GM18867 (cell line): ENCODE data around the gene RALY.
"Not testable (repeated sequence)": the region's sequence is repeated elsewhere in the genome, so short reads cannot be mapped to it uniquely, and the experiment has no call there.

Source experiments
- ATAC-seq: cut with Tn5 transposase; IDR thresholded peaks from one replicate; pipeline ENCODE4 v1.9.1; 2021; ENCODE audit warnings: mild to moderate bottlenecking, moderate library complexity; ENCODE audit not compliant: unreplicated experiment

RALY gene

DNA sequence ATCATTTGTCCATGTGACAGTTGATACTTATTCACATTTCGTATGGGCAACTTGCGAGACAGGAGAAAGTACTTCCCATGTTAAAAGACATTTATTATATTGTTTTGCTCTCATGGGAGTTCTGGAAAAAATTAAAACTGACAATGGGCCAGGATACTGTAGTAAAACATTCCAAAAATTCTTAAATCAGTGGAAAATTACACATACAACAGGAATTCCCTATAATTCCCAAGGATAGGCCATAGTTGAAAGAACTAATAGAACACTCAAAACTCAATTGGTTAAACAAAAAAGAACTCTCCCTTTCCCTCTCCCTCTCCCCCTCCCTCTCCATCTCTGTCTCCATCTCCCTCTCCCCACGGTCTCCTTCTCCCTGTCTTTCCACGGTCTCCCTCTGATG lies 137.8 kb downstream of the RALY start:
- no peak for ATAC-seq

DNA sequence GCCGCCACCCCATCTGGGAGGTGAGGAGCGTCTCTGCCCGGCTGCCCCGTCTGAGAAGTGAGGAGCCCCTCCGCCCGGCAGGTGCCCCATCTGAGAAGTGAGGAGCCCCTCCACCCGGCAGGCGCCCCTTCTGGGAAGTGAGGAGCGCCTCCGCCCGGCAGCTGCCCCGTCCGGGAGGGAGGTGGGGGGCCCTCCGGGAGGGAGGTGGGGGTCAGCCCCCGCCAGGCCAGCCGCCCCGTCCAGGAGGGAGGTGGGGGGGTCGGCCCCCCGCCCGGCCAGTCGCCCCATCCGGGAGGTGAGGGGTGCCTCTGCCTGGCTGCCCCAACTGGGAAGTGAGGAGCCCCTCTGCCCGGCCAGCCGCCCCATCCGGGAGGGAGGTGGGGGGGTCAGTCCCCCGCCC lies 138.8 kb downstream of the RALY start:
- ATAC-seq, result not testable (repeated sequence)

DNA sequence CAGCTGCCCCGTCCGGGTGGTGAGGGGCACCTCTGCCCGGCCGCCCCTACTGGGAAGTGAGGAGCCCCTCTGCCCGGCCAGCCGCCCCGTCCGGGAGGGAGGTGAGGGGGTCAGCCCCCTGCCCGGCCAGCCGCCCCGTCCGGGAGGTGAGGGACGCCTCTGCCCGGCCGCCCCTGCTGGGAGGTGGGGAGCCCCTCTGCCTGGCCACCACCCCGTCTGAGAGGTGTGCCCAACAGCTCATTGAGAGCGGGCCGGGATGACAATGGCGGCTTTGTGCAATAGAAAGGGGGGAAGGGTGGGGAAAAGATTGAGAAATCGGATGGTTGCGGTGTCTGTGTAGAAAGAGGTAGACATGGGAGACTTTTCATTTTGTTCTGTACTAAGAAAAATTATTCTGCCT lies 139.2 kb downstream of the RALY start:
- not testable (repeated sequence) for ATAC-seq

DNA sequence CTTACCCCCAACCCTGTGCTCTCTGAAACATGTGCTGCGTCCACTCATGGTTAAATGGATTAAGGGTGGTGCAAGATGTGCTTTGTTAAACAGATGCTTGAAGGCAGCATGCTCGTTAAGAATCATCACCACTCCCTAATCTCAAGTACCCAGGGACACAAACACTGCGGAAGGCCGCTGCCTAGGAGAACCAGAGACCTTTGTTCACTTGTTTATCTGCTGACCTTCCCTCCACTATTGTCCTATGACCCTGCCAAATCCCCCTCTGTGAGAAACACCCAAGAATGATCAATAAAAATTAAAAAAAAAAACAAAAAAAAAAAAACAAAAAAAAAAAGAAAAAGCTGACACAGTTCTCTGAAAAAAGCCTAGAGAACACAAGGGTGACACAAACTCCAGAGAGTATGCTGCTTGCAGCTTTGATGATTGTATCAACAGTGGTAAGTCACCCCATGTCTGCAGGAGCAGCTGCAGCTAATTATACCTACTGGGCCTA lies 139.7 kb downstream of the RALY start:
- not testable (repeated sequence) for ATAC-seq
